ENCODE results near the gene C2orf72. TPM values are rescaled to one million over a fixed set of nuclear protein-coding genes. Genes with fewer than 3 reads are reported as not detected.

The C2orf72 gene
- total and polyA plus RNA-seq, 2 of the 13 experiments (the other 11 are each of a cell fraction or from before 2014, with no cell fraction given): 147 to 203 TPM

- peak; percentile 54; the same call in 1 of the 2 replicates for TF ChIP-seq ATF1 (CRISPR knock-in tag; IDR thresholded peaks at IDR 0.05)
- TF ChIP-seq ZNF589 (CRISPR knock-in tag; conservative IDR thresholded peaks at IDR 0.05): peak; percentile 99
- TF ChIP-seq TCF7 (IDR thresholded peaks at IDR 0.05; ENCODE audit: low read depth): peak; percentile 92
- TF ChIP-seq, protein P1, sequence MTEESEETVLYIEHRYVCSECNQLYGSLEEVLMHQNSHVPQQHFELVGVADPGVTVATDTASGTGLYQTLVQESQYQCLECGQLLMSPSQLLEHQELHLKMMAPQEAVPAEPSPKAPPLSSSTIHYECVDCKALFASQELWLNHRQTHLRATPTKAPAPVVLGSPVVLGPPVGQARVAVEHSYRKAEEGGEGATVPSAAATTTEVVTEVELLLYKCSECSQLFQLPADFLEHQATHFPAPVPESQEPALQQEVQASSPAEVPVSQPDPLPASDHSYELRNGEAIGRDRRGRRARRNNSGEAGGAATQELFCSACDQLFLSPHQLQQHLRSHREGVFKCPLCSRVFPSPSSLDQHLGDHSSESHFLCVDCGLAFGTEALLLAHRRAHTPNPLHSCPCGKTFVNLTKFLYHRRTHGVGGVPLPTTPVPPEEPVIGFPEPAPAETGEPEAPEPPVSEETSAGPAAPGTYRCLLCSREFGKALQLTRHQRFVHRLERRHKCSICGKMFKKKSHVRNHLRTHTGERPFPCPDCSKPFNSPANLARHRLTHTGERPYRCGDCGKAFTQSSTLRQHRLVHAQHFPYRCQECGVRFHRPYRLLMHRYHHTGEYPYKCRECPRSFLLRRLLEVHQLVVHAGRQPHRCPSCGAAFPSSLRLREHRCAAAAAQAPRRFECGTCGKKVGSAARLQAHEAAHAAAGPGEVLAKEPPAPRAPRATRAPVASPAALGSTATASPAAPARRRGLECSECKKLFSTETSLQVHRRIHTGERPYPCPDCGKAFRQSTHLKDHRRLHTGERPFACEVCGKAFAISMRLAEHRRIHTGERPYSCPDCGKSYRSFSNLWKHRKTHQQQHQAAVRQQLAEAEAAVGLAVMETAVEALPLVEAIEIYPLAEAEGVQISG (CRISPR knock-in tag; IDR thresholded peaks at IDR 0.05): peak; percentile 96
- TF ChIP-seq, protein P2, sequence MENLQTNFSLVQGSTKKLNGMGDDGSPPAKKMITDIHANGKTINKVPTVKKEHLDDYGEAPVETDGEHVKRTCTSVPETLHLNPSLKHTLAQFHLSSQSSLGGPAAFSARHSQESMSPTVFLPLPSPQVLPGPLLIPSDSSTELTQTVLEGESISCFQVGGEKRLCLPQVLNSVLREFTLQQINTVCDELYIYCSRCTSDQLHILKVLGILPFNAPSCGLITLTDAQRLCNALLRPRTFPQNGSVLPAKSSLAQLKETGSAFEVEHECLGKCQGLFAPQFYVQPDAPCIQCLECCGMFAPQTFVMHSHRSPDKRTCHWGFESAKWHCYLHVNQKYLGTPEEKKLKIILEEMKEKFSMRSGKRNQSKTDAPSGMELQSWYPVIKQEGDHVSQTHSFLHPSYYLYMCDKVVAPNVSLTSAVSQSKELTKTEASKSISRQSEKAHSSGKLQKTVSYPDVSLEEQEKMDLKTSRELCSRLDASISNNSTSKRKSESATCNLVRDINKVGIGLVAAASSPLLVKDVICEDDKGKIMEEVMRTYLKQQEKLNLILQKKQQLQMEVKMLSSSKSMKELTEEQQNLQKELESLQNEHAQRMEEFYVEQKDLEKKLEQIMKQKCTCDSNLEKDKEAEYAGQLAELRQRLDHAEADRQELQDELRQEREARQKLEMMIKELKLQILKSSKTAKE (CRISPR knock-in tag; IDR thresholded peaks at IDR 0.05; ENCODE audit: borderline replicate concordance): peak; percentile 98
- peak; percentile 99 for TF ChIP-seq ZNF614 (CRISPR knock-in tag; IDR thresholded peaks at IDR 0.05; ENCODE audit: borderline replicate concordance)
- peak; percentile 96 for TF ChIP-seq SKI (IDR thresholded peaks at IDR 0.05; ENCODE audit: partially characterized antibody)
- TF ChIP-seq YY1 (IDR thresholded peaks at IDR 0.05; ENCODE audit: insufficient read depth, insufficient replicate concordance, low read depth, low read length): peak; percentile 85
- TF ChIP-seq ZNF672 (CRISPR knock-in tag; IDR thresholded peaks at IDR 0.05): 0 out of 2 replicates have a peak, but pooled peaks have one; percentile 74
- 0 out of 2 replicates have a peak, but pooled peaks have one; percentile 74 for TF ChIP-seq RARG (CRISPR knock-in tag; IDR thresholded peaks at IDR 0.05; ENCODE audit: low read depth)
- TF ChIP-seq HCFC1 (IDR thresholded peaks at IDR 0.05; ENCODE audit: low read depth, low read length): peak; percentile 4; the same call in 1 of the 2 replicates
- TF ChIP-seq RELA (CRISPR knock-in tag; IDR thresholded peaks at IDR 0.05): peak; percentile 92; the same call in 1 of the 2 replicates
- TF ChIP-seq IRF2 (CRISPR knock-in tag; IDR thresholded peaks at IDR 0.05): peak; percentile 98
- no peak for TF ChIP-seq SUZ12 (IDR thresholded peaks at IDR 0.05; ENCODE audit: low read depth, low read length)
- peak; percentile 52; the same call in 1 of the 2 replicates for TF ChIP-seq DNMT3B (CRISPR knock-in tag; conservative IDR thresholded peaks at IDR 0.05)
- TF ChIP-seq, protein P3, sequence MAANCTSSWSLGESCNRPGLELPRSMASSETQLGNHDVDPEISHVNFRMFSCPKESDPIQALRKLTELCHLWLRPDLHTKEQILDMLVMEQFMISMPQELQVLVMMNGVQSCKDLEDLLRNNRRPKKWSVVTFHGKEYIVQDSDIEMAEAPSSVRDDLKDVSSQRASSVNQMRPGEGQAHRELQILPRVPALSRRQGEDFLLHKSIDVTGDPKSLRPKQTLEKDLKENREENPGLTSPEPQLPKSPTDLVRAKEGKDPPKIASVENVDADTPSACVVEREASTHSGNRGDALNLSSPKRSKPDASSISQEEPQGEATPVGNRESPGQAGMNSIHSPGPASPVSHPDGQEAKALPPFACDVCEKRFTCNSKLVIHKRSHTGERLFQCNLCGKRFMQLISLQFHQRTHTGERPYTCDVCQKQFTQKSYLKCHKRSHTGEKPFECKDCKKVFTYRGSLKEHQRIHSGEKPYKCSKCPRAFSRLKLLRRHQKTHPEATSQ (CRISPR knock-in tag; IDR thresholded peaks at IDR 0.05; ENCODE audit: borderline replicate concordance): peak; percentile 71; the same call in 1 of the 2 replicates
- TF ChIP-seq KDM5A (IDR thresholded peaks at IDR 0.05; ENCODE audit: borderline replicate concordance, low read length): no peak; the same call in 1 of the 2 replicates
- TF ChIP-seq ZNF230 (CRISPR knock-in tag; IDR thresholded peaks at IDR 0.05): peak; percentile 93
- TF ChIP-seq POLR2G (IDR thresholded peaks at IDR 0.05; ENCODE audit: low read depth, low read length): peak; percentile 99
- TF ChIP-seq ATF4 (CRISPR knock-in tag; IDR thresholded peaks at IDR 0.05): peak in 1 of 2 experiments; percentile 89; a peak in 2 of 4 replicates
- TF ChIP-seq SALL1 (CRISPR knock-in tag; IDR thresholded peaks at IDR 0.05): peak; percentile 100
Observed at GRCh38 chr2:231050018-231050901, 12.9 kb downstream of the C2orf72 start (continued).

Data from HepG2 (cell line).